HG03432 (cell line): Measurements from ENCODE around the gene NBPF1.
"Not testable (repeated sequence)": the region's sequence is repeated elsewhere in the genome, so short reads cannot be mapped to it uniquely, and the experiment has no call there.

Source experiments
- ATAC-seq: cut with Tn5 transposase; IDR thresholded peaks from one replicate; pipeline ENCODE4 v1.9.1; 2021; ENCODE audit warnings: mild to moderate bottlenecking, moderate library complexity; ENCODE audit not compliant: unreplicated experiment

NBPF1 gene

GRCh38 chr1:16642025-16642966, 28.9 kb upstream of the NBPF1 start:
- ATAC-seq = not testable (repeated sequence)

GRCh38 chr1:16641159-16641975, 28.0 kb upstream of the NBPF1 start:
- not testable (repeated sequence) for ATAC-seq

GRCh38 chr1:16639091-16640031, 26.0 kb upstream of the NBPF1 start:
- ATAC-seq = not testable (repeated sequence)

GRCh38 chr1:16637941-16638778, 24.8 kb upstream of the NBPF1 start:
- not testable (repeated sequence) for ATAC-seq

- not testable (repeated sequence) for ATAC-seq
These were observed 23.3 kb upstream of the NBPF1 start for GRCh38 chr1:16636551-16637195.

GRCh38 chr1:16635959-16636358, 22.6 kb upstream of the NBPF1 start:
- ATAC-seq = not testable (repeated sequence)

- not testable (repeated sequence) for ATAC-seq
These were observed 20.3 kb upstream of the NBPF1 start for GRCh38 chr1:16633540-16634282.

GRCh38 chr1:16632044-16632850, 18.9 kb upstream of the NBPF1 start:
- not testable (repeated sequence) for ATAC-seq

- no peak for ATAC-seq
These were observed 18.1 kb upstream of the NBPF1 start for GRCh38 chr1:16631248-16632043.

- ATAC-seq = no peak
These were observed 17.4 kb upstream of the NBPF1 start for GRCh38 chr1:16630661-16631247.

- not testable (repeated sequence) for ATAC-seq
These were observed 16.7 kb upstream of the NBPF1 start for GRCh38 chr1:16629916-16630530.

- ATAC-seq = no peak
These were observed 15.2 kb upstream of the NBPF1 start for GRCh38 chr1:16628361-16629111.

- ATAC-seq = not testable (repeated sequence)
These were observed 13.1 kb upstream of the NBPF1 start for GRCh38 chr1:16626409-16626983.

- no peak for ATAC-seq
These were observed 12.4 kb upstream of the NBPF1 start for GRCh38 chr1:16625497-16626408.
